ENCODE measurements around the gene TMEM158. TPM values are rescaled to one million over a fixed set of nuclear protein-coding genes. Genes with fewer than 3 reads are reported as not detected.

TMEM158 gene
- total and polyA plus RNA-seq, 2 of the 8 experiments (the other 6 are each of a cell fraction or from before 2014, with no cell fraction given) = 6.8 to 30.3 TPM

DNA sequence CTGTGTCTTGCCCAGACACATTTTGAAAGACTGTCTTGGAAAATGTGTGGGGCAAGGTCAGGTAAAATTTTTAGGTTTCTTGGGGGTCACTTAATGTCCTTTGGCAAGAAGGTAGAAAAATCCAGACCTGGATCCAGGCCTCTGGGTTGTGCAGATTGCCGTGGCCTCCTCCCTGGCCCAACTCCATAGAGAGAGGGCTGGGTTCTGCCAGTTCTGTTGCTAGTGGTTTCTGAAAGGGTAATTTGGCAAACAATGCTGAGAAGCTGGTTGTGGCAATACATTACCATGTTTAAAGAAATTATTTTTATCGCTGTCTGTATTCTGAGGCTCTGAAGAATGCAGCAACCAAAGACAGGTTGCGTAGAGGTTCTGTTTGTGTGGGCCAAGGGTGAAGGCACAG is 20.2 kb upstream of the TMEM158 start (continued):
- TF ChIP-seq, protein P1, sequence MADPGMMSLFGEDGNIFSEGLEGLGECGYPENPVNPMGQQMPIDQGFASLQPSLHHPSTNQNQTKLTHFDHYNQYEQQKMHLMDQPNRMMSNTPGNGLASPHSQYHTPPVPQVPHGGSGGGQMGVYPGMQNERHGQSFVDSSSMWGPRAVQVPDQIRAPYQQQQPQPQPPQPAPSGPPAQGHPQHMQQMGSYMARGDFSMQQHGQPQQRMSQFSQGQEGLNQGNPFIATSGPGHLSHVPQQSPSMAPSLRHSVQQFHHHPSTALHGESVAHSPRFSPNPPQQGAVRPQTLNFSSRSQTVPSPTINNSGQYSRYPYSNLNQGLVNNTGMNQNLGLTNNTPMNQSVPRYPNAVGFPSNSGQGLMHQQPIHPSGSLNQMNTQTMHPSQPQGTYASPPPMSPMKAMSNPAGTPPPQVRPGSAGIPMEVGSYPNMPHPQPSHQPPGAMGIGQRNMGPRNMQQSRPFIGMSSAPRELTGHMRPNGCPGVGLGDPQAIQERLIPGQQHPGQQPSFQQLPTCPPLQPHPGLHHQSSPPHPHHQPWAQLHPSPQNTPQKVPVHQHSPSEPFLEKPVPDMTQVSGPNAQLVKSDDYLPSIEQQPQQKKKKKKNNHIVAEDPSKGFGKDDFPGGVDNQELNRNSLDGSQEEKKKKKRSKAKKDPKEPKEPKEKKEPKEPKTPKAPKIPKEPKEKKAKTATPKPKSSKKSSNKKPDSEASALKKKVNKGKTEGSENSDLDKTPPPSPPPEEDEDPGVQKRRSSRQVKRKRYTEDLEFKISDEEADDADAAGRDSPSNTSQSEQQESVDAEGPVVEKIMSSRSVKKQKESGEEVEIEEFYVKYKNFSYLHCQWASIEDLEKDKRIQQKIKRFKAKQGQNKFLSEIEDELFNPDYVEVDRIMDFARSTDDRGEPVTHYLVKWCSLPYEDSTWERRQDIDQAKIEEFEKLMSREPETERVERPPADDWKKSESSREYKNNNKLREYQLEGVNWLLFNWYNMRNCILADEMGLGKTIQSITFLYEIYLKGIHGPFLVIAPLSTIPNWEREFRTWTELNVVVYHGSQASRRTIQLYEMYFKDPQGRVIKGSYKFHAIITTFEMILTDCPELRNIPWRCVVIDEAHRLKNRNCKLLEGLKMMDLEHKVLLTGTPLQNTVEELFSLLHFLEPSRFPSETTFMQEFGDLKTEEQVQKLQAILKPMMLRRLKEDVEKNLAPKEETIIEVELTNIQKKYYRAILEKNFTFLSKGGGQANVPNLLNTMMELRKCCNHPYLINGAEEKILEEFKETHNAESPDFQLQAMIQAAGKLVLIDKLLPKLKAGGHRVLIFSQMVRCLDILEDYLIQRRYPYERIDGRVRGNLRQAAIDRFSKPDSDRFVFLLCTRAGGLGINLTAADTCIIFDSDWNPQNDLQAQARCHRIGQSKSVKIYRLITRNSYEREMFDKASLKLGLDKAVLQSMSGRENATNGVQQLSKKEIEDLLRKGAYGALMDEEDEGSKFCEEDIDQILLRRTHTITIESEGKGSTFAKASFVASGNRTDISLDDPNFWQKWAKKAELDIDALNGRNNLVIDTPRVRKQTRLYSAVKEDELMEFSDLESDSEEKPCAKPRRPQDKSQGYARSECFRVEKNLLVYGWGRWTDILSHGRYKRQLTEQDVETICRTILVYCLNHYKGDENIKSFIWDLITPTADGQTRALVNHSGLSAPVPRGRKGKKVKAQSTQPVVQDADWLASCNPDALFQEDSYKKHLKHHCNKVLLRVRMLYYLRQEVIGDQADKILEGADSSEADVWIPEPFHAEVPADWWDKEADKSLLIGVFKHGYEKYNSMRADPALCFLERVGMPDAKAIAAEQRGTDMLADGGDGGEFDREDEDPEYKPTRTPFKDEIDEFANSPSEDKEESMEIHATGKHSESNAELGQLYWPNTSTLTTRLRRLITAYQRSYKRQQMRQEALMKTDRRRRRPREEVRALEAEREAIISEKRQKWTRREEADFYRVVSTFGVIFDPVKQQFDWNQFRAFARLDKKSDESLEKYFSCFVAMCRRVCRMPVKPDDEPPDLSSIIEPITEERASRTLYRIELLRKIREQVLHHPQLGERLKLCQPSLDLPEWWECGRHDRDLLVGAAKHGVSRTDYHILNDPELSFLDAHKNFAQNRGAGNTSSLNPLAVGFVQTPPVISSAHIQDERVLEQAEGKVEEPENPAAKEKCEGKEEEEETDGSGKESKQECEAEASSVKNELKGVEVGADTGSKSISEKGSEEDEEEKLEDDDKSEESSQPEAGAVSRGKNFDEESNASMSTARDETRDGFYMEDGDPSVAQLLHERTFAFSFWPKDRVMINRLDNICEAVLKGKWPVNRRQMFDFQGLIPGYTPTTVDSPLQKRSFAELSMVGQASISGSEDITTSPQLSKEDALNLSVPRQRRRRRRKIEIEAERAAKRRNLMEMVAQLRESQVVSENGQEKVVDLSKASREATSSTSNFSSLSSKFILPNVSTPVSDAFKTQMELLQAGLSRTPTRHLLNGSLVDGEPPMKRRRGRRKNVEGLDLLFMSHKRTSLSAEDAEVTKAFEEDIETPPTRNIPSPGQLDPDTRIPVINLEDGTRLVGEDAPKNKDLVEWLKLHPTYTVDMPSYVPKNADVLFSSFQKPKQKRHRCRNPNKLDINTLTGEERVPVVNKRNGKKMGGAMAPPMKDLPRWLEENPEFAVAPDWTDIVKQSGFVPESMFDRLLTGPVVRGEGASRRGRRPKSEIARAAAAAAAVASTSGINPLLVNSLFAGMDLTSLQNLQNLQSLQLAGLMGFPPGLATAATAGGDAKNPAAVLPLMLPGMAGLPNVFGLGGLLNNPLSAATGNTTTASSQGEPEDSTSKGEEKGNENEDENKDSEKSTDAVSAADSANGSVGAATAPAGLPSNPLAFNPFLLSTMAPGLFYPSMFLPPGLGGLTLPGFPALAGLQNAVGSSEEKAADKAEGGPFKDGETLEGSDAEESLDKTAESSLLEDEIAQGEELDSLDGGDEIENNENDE (IDR thresholded peaks at IDR 0.05; ENCODE audit: insufficient replicate concordance, low read length) = no peak
- no peak for TF ChIP-seq SP4 (IDR thresholded peaks at IDR 0.05; ENCODE audit: low read length)
- TF ChIP-seq, protein P2, sequence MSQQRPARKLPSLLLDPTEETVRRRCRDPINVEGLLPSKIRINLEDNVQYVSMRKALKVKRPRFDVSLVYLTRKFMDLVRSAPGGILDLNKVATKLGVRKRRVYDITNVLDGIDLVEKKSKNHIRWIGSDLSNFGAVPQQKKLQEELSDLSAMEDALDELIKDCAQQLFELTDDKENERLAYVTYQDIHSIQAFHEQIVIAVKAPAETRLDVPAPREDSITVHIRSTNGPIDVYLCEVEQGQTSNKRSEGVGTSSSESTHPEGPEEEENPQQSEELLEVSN (IDR thresholded peaks at IDR 0.05) = no peak
- TF ChIP-seq SRF (IDR thresholded peaks at IDR 0.05; ENCODE audit: low read depth, low read length) = no peak
- TF ChIP-seq TEAD4 (IDR thresholded peaks at IDR 0.05; ENCODE audit: low read depth, low read length) = no peak
- no peak for TF ChIP-seq RAD21 (IDR thresholded peaks at IDR 0.05 in 1 of 2, conservative IDR thresholded peaks at IDR 0.05 in 1 of 2; ENCODE audit: low read depth in 2 of 2, low read length in 2 of 2)
- no peak for TF ChIP-seq TAF1 (IDR thresholded peaks at IDR 0.05; ENCODE audit: low read depth, low read length)
- TF ChIP-seq SIRT6 (IDR thresholded peaks at IDR 0.05; ENCODE audit: low read length) = no peak
- no peak for TF ChIP-seq POU5F1 (IDR thresholded peaks at IDR 0.05; ENCODE audit: low read depth, low read length)
- no peak for TF ChIP-seq ASH2L (IDR thresholded peaks at IDR 0.05; ENCODE audit: low read length)
- TF ChIP-seq SP1 (IDR thresholded peaks at IDR 0.05; ENCODE audit: low read depth, low read length) = no peak

Measured in H1 (cell line).